Tongue (tissue), 3 donors: ENCODE measurements around the gene CDKL5. TPM values are rescaled to one million over a fixed set of nuclear protein-coding genes. Genes with fewer than 3 reads are reported as not detected.

Source experiments
- DNase-seq: peaks from one replicate; pipeline ENCODE4 v3.0.0-alpha.2; 2015
- small RNA-seq: library from RNA; depleted of rRNA; stranded (forward); fragments of <200 nt; gene quantifications from one replicate; pipeline ENCODE3, GENCODE V24; 2014; ENCODE audit warnings: low replicate concordance
- total RNA-seq: library from RNA; depleted of rRNA; stranded (reverse); fragments of >200 nt; gene quantifications from one replicate; pipeline ENCODE4 v1.2.3, GENCODE V29; 2014

CDKL5 gene
- total RNA-seq, 1 donor from 2014 or later: 9.3 TPM

DNA sequence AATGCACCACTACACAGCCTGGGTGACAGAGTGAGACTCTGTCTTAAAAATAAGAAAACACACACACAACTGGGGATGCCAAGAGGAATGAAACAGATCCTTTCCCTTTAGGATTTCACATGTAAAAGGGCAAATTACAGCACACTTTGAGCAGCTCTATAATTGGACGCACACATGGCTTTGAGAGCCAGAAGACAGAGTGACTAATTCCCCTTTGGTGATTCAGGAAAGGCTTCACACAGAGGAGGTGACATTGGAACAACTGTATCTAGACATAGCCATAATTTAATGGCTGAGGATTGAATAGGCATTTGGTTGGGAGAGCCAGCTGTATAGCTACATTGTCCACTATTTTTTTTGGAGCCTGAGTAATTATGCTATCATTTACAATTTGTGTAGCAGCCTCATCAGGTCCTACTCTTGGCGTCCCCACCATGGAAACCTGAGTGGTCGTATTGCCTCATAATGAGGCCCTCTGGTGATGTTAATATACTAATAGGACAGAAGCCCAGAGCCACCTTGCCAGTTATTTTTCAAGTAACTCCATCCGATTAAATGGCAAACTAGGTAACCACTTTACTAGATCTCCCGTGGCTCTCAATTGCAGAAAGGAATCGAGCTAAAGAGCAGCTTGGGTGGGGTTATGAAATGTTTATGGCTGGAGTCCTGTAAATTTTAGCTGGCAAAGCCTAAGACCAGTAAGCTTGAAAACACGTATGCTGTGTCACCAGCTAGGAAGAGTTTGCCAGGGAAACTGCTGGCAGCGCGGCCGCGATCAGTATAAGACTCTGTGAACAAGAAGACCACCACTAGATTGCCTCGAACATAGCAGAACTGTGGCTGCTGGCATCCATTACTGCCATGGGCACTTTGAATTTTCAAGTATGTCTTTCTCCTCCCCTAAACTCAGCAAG, 273.6 kb downstream of the CDKL5 start:
- DNase-seq: no peak

DNA sequence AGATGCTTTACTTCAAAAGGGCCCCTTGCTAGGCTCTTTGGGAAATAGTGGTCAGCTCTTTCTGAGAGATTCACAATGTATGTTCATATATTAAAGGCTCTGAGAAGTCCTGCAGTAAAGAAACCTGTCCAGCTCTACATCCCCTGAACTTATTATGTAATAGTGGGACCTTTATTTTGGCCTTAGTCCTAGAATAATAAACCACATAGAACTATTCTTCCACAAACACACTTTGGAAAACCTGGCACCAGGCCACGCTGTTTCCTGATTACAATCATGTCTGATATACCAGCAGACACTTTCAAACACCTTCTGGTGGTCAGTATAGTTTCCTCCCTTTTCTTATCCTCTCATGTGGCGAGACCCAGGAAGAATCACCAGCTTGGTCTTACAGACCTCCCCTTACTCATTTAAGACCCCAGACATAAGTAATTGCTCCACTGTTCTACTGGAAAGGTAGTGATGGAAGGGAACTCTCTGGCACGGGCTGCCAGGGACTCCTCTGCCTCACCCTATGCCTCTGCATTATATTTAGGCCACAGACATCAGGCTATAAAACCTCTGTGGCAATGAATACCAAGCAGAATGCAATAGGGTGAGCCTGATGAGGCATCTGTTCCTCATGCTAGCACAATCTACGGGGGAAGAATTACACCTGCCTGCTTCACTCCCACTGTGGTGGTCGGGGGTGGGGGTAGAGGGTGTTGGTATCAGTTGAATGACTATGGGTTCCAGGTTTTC, 276.4 kb downstream of the CDKL5 start:
- DNase-seq: no peak

DNA sequence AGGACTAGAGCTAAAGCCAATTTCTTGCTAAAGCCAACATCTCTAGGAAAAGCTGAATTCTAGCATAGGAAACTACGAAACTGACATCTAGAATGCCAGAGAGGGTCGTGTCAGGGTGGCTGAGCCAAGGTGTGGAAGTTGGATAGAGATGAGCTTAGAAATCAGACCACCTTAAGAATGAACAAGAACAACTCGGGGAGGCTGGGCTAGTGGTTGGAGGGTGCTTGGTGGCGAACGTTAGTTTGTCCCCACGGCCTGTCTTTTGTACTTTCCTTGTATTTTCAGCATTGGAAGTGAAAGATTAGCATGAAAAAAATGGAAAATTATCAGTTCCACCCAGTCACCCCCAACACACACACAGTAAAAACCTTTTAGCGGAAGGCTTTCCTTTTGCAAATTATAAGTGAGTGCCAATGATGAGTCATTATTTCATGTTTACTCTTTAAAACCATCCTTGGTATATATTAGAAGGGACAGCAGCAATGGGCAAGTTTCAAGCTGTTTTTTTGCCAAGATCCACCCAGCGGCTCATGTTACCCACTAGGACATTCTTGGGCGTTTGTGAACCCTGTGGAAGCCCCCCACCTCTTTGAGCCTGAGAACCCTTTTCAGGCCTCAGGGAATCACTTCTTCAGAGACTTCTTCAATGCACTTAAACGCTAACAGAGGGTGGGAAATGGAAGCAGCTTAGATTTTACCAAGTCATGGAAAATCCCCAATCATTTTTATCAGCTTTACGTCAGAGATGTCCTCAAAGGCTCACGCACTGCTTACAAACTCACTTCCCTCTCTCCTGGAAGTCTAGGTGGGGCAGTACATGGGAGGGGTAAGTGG, 277.2 kb downstream of the CDKL5 start:
- DNase-seq: peak; percentile 14

Small RNA genes within 50 kb of the gene (small RNA-seq; reads per million reads assigned to genes)
- not detected for gene RF00019

Other genes with a start within 250 kb of the CDKL5 start
- not detected for gene BEND2, start 204.7 kb upstream of the CDKL5 start, total RNA-seq
- 5.5 TPM for gene SCML2, start 70.9 kb upstream of the CDKL5 start, total RNA-seq
- not detected for gene RS1, start 246.5 kb downstream of the CDKL5 start, total RNA-seq